Measurements from ENCODE around the gene CHPF2. TPM values are rescaled to one million over a fixed set of nuclear protein-coding genes. Genes with fewer than 3 reads are reported as not detected.

Gene CHPF2
- total RNA-seq, 1 donor from 2014 or later, result 89.5 TPM

GRCh38 chr7:151223728-151224127 lies 8.6 kb upstream of the CHPF2 start:
- H3K27ac Mint-ChIP-seq (ENCODE audit: unreplicated experiment), result no peak overlapping the region
- no peak overlapping the region for H3K4me3 Mint-ChIP-seq (ENCODE audit: unreplicated experiment)
- TF ChIP-seq, protein P1, sequence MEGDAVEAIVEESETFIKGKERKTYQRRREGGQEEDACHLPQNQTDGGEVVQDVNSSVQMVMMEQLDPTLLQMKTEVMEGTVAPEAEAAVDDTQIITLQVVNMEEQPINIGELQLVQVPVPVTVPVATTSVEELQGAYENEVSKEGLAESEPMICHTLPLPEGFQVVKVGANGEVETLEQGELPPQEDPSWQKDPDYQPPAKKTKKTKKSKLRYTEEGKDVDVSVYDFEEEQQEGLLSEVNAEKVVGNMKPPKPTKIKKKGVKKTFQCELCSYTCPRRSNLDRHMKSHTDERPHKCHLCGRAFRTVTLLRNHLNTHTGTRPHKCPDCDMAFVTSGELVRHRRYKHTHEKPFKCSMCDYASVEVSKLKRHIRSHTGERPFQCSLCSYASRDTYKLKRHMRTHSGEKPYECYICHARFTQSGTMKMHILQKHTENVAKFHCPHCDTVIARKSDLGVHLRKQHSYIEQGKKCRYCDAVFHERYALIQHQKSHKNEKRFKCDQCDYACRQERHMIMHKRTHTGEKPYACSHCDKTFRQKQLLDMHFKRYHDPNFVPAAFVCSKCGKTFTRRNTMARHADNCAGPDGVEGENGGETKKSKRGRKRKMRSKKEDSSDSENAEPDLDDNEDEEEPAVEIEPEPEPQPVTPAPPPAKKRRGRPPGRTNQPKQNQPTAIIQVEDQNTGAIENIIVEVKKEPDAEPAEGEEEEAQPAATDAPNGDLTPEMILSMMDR (IDR thresholded peaks at IDR 0.05), result no peak
- H3K4me1 Mint-ChIP-seq (ENCODE audit: unreplicated experiment), result peaks cover 33% of the 10 kb centered on the region
- H3K9me3 Mint-ChIP-seq (ENCODE audit: unreplicated experiment), result no peaks in the 10 kb centered on the region
- DNase-seq (ENCODE audit: extremely low spot score, unreplicated experiment), result no peak
- H3K27me3 Mint-ChIP-seq (ENCODE audit: unreplicated experiment), result no peaks in the 10 kb centered on the region
- H3K36me3 Mint-ChIP-seq (ENCODE audit: unreplicated experiment), result peaks cover 34% of the 10 kb centered on the region

DNA sequence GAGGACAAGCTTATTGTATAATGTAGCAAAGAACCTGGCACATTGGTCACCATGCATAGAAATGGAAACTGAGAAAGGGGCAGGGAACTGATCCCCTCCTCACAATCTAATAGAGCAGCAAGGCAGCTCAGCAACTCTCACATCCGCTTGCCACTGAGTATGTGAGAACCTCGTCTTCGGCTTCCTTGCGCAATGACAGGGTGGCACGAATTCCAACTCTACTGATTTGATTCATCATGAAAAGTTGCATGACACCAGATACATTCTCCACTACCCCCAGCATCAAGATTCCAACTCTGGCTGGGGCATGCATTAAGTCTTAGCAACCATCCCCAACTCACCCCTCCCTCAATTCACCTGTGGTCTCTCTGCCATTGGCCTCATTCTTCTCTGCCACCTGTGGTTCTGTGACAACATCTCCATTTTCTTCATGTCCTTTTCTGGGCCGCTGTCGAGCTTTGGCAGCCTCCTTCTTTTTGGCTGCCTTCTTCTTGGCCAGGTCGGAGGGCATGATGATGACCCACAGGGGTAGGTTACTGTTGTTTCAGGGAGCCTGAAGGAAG lies 6.3 kb upstream of the CHPF2 start:
- peaks cover 33% of the 10 kb centered on the region for H3K4me1 Mint-ChIP-seq (ENCODE audit: unreplicated experiment)
- peaks cover 20% of the 10 kb centered on the region for H3K36me3 Mint-ChIP-seq (ENCODE audit: unreplicated experiment)
- no peaks in the 10 kb centered on the region for H3K9me3 Mint-ChIP-seq (ENCODE audit: unreplicated experiment)
- H3K27me3 Mint-ChIP-seq (ENCODE audit: unreplicated experiment), result no peaks in the 10 kb centered on the region
- TF ChIP-seq, protein P1 (IDR thresholded peaks at IDR 0.05), result no peak
- H3K4me3 Mint-ChIP-seq (ENCODE audit: unreplicated experiment), result peak overlapping the region; percentile 100
- H3K27ac Mint-ChIP-seq (ENCODE audit: unreplicated experiment), result peak overlapping the region; percentile 99
- no peak for DNase-seq (ENCODE audit: extremely low spot score, unreplicated experiment)

DNA sequence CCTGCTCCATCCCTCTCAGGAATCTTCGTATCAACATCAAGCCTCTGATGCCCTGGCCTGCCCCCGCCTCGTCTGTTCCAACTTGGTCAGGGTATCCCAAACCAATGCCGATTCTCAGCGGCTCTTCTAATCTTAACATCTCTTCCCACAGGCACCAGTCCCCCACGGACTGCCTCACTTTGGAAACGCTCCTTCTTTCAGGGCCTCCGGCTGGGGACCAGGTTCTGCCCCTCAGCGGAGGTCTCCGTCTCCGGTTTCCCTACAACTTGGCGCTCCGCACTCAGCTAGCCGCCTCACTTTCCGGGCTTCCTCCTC lies 5.8 kb upstream of the CHPF2 start:
- Mint-ChIP-seq H3K36me3 (ENCODE audit: unreplicated experiment) (peaks cover 20% of the 10 kb centered on the region), H3K27ac (ENCODE audit: unreplicated experiment) (peak overlapping the region; percentile 99), H3K4me3 (ENCODE audit: unreplicated experiment) (peak overlapping the region; percentile 100), H3K9me3 (ENCODE audit: unreplicated experiment) (no peaks in the 10 kb centered on the region), H3K4me1 (ENCODE audit: unreplicated experiment) (peaks cover 34% of the 10 kb centered on the region), H3K27me3 (ENCODE audit: unreplicated experiment) (no peaks in the 10 kb centered on the region)
- TF ChIP-seq, protein P1 (IDR thresholded peaks at IDR 0.05), result no peak
- no peak for DNase-seq (ENCODE audit: extremely low spot score, unreplicated experiment)

DNA sequence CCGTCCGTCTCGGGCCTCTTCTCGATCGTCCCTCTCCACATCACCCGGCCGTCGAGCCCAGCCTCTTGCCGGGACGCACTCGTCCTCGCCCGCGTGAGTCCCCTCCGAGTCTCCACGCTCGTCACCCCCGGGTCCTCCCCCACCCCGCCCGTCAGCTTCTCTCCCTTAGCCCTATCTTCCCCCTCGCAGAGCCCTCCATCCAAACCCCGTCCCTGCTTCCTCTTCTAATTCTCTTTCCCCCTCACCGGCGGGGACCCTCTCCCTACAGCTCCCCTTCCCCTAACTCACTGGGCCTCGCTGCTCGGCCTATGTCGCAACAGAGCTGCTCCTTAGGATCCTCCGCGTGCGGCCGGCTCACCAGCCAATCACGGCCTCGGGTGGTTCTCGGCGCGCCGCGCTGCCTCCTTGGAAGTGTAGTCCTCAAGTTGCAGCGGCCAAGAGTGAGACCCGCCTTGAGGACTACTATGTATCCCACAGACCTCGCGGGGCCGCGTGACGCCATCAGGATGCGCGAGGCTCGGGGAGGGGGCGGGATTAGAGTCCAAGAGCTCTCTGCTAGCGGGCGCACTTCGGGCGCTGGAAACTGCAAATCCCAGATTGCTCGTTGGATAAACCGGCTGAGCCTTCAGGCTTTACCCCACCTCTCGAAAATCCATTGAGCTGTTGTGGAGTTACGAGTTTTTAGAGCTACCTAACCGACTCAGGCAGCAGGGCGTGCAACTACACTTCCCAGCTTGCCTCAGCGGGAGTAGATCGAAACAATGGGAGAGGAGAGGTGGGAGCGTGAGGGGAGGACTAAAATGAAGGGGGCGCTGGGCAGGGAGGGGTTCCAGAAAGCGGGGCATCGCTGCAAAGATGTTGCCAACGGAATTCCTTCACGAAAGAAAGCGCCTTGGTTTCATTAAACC lies 5.2 kb upstream of the CHPF2 start, which contains the start of gene ABCF2:
Gene ABCF2 (minus strand): TSS at position 331 of the 908 bp plus-strand sequence. CDS start 747 bp downstream, outside the sequence.
- Mint-ChIP-seq H3K4me1 (ENCODE audit: unreplicated experiment) (peaks cover 40% of the 10 kb centered on the region), H3K27ac (ENCODE audit: unreplicated experiment) (peak within 1 kb of the TSS; percentile 99), H3K9me3 (ENCODE audit: unreplicated experiment) (no peaks in the 10 kb centered on the region), H3K27me3 (ENCODE audit: unreplicated experiment) (no peaks in the 10 kb centered on the region), H3K36me3 (ENCODE audit: unreplicated experiment) (peaks cover 20% of the 10 kb centered on the region), H3K4me3 (ENCODE audit: unreplicated experiment) (peak within 1 kb of the TSS; percentile 100)
- peak; percentile 99 for DNase-seq (ENCODE audit: extremely low spot score, unreplicated experiment)
- TF ChIP-seq, protein P1 (IDR thresholded peaks at IDR 0.05), result no peak
